A673 (cell line): ENCODE results near the gene TNS1.

Experiments used
- CTCF ChIP-seq: fragments of 300-800, 200-600 bp; sonication (generic); conservative IDR thresholded peaks from 2 replicates; pipeline ENCODE4 v1.5.1; 2017; ENCODE audit warnings: low read depth, mild to moderate bottlenecking, antibody characterized with exemption, low read length, moderate library complexity, mixed read lengths
- EZH2 ChIP-seq: fragments of 200-600 bp; sonication (generic); IDR thresholded peaks from 2 replicates; pipeline ENCODE4 v1.6.1; 2017; ENCODE audit warnings: borderline replicate concordance, low read depth, mild to moderate bottlenecking, mixed read lengths, antibody characterized with exemption, low read length; ENCODE audit not compliant: poor library complexity, severe bottlenecking

GRCh38 chr2:217880287-217880889 lies 122.4 kb downstream of the TNS1 start:
- TF ChIP-seq CTCF (no peak), EZH2 (no peak)
